Neural crest cell (in vitro differentiated cells): ENCODE data around the gene TFE3. TPM values are rescaled to one million over a fixed set of nuclear protein-coding genes. Genes with fewer than 3 reads are reported as not detected.
A peak's percentile ranks its signal among the peaks of the same experiment; 100 is the strongest.

Source experiments
- DNase-seq: peaks from one replicate; pipeline ENCODE4 v3.0.0; 2021; ENCODE audit warnings: low read depth, mixed read lengths, low spot score
- H3K27ac Mint-ChIP-seq: one replicate; pipeline ENCODE4 v1.8.0; 2021; ENCODE audit warnings: mild to moderate bottlenecking, mixed read lengths; ENCODE audit not compliant: unreplicated experiment
- H3K27me3 Mint-ChIP-seq: 2 replicates; pipeline ENCODE4 v1.8.0; 2021; ENCODE audit warnings: low read depth, mild to moderate bottlenecking, mixed read lengths
- H3K36me3 Mint-ChIP-seq: 2 replicates; pipeline ENCODE4 v1.8.0; 2021; ENCODE audit warnings: low read depth, mild to moderate bottlenecking, mixed read lengths
- H3K4me1 Mint-ChIP-seq: 2 replicates; pipeline ENCODE4 v1.8.0; 2021; ENCODE audit warnings: mixed read lengths
- H3K4me3 Mint-ChIP-seq: one replicate; pipeline ENCODE4 v1.8.0; 2021; ENCODE audit warnings: mild to moderate bottlenecking, mixed read lengths
- H3K9me3 Mint-ChIP-seq: 2 replicates; pipeline ENCODE4 v1.8.0; 2021; ENCODE audit warnings: mixed read lengths
- total RNA-seq: library from RNA; stranded (reverse); gene quantifications from 2 replicates; pipeline ENCODE4 v1.2.1, GENCODE V29; 2021
- TF ChIP-seq, protein P1 (sequence below): fragments of 200-600 bp; sonication (generic); conservative IDR thresholded peaks from 2 replicates; pipeline ENCODE4 v1.5.0; 2021; ENCODE audit warnings: antibody characterized with exemption, mild to moderate bottlenecking

The TFE3 gene
- total RNA-seq, 1 donor from 2014 or later = 26.2 TPM

DNA sequence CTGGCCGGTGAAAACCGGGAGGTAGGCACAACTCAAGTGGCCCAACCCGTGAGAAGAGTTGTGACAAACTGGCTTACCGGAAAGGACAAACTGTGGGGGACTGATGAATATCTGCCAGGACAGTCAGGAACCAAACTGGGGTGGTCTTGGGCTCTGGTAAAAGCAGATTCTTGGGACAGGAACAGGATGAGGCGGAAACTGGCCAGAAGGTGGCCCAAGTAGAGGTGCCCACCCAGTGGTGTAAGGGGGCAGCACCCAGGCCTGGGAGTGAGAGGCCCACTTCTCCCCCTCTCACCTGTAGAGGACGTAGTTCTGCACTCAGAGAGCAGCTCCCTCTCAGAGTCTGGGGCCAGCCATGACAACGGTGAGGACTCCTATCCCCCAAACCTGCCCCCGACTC lies 21.6 kb upstream of the TFE3 start:
- Mint-ChIP-seq H3K27me3 (no peaks in the 10 kb centered on the region), H3K27ac (peak overlapping the region; percentile 57), H3K4me3 (peak overlapping the region; percentile 54), H3K4me1 (no peaks in the 10 kb centered on the region), H3K9me3 (no peaks in the 10 kb centered on the region), H3K36me3 (no peaks in the 10 kb centered on the region)
- TF ChIP-seq, protein P1, sequence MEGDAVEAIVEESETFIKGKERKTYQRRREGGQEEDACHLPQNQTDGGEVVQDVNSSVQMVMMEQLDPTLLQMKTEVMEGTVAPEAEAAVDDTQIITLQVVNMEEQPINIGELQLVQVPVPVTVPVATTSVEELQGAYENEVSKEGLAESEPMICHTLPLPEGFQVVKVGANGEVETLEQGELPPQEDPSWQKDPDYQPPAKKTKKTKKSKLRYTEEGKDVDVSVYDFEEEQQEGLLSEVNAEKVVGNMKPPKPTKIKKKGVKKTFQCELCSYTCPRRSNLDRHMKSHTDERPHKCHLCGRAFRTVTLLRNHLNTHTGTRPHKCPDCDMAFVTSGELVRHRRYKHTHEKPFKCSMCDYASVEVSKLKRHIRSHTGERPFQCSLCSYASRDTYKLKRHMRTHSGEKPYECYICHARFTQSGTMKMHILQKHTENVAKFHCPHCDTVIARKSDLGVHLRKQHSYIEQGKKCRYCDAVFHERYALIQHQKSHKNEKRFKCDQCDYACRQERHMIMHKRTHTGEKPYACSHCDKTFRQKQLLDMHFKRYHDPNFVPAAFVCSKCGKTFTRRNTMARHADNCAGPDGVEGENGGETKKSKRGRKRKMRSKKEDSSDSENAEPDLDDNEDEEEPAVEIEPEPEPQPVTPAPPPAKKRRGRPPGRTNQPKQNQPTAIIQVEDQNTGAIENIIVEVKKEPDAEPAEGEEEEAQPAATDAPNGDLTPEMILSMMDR = no peak
- DNase-seq = no peak

DNA sequence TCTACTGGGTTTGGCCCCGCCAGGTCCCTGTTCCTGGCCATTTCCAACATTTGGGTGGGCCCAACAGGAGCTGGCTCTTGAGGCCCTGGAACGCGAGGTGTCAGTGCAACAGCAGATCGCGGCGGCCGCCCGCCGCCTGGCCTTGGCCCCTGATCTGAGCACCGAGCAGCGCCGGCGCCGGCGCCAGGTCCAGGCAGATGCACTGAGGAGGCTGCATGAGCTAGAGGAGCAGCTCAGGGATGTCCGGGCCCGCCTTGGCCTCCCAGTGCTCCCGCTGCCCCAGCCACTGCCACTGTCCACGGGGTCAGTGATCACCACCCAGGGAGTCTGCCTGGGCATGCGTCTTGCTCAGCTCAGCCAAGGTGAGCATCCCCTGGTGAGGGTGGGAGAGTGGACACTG lies 21.1 kb upstream of the TFE3 start:
- TF ChIP-seq, protein P1 = no peak
- no peak for DNase-seq
- H3K4me3 Mint-ChIP-seq = peak overlapping the region; percentile 54
- H3K9me3 Mint-ChIP-seq = no peaks in the 10 kb centered on the region
- H3K27me3 Mint-ChIP-seq = no peaks in the 10 kb centered on the region
- H3K4me1 Mint-ChIP-seq = no peaks in the 10 kb centered on the region
- H3K36me3 Mint-ChIP-seq = no peaks in the 10 kb centered on the region
- peak overlapping the region; percentile 57 for H3K27ac Mint-ChIP-seq

DNA sequence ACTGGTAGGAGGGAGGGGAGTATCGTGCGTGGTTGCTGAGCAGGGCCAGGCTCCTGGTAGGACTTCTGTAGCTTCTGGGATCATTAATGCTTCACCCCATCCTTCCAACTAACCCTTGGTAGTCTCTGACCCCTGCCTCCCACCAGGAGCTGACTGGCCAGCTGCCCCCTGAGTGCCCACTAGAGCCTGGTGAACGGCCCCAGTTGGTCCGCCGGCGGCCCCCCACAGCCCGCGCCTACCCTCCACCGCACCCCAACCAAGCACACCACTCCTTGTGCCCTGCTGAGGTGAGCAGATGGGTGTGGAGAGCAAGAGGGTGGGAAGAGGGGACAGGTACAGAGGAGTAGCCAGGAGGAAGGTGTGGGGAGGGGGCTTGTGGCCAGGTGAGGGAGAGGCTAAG lies 20.6 kb upstream of the TFE3 start:
- H3K4me1 Mint-ChIP-seq = no peaks in the 10 kb centered on the region
- H3K4me3 Mint-ChIP-seq = no peak overlapping the region
- TF ChIP-seq, protein P1 = no peak
- H3K36me3 Mint-ChIP-seq = no peaks in the 10 kb centered on the region
- H3K27me3 Mint-ChIP-seq = no peaks in the 10 kb centered on the region
- no peak for DNase-seq
- no peak overlapping the region for H3K27ac Mint-ChIP-seq
- H3K9me3 Mint-ChIP-seq = no peaks in the 10 kb centered on the region

DNA sequence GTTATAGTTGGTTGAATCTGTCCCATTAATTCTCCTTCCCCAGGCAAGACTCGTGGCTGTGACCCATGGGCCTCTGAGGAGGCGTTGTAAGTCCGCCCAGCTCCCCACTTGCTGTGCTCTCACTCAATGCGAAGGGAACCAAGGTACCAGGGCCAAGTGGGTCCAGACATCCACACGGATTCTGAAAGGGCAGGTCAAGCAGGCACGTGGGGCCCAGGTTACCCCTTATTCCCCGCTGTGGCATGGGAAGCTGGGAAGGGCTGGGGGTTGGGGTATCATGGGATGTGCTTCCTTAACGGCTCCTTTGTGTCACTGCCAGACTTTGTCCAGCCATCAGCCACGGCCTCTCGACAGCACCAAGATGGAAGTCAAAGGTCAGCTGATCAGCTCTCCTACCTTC lies 18.8 kb upstream of the TFE3 start:
- no peaks in the 10 kb centered on the region for H3K4me1 Mint-ChIP-seq
- DNase-seq = no peak
- H3K27ac Mint-ChIP-seq = peak overlapping the region; percentile 12
- H3K27me3 Mint-ChIP-seq = no peaks in the 10 kb centered on the region
- TF ChIP-seq, protein P1 = no peak
- no peaks in the 10 kb centered on the region for H3K36me3 Mint-ChIP-seq
- no peak overlapping the region for H3K4me3 Mint-ChIP-seq
- no peaks in the 10 kb centered on the region for H3K9me3 Mint-ChIP-seq

DNA sequence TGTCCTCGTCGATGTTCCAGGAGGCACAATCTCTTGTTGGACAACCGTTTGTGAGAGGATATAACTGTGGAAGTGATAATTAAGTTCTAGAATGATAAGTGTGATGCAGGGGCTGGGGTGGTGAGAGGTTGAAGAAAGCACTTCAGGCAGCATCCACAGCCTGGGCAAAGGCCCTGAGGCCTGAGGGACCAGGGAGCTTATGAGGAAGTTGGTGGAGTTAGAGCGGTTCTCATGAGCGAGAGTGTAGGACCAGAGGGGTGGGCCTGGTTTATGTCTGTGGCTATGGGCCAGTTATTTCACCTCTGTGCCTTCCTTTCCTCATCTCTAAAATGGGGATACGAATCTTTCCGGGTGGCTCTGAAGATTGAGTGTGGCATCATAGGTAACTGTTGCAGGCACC lies 18.3 kb upstream of the TFE3 start:
- no peaks in the 10 kb centered on the region for H3K27me3 Mint-ChIP-seq
- no peaks in the 10 kb centered on the region for H3K36me3 Mint-ChIP-seq
- TF ChIP-seq, protein P1 = no peak
- H3K4me3 Mint-ChIP-seq = peak overlapping the region; percentile 36
- H3K9me3 Mint-ChIP-seq = no peaks in the 10 kb centered on the region
- DNase-seq = no peak
- H3K27ac Mint-ChIP-seq = no peak overlapping the region
- no peaks in the 10 kb centered on the region for H3K4me1 Mint-ChIP-seq

DNA sequence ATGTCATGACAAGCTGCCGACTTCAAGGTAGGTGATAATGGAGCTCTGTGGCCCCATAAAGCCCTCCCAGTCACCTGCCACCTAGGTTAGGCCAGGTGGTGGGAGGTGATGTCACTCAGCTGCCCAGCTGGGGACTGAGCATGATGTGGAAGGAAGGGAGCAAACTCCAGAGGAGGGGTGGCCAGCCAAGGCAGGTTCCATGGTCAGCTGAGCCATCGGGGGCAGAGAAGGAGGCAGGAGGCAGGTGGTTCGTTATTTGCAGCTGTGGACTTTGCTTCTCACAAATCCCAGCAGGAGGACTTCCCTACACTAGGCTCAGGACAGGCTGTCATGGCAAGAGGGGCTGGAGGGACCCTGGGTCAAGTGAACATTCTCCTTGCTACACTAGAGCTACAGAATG lies 17.8 kb upstream of the TFE3 start:
- Mint-ChIP-seq H3K27ac (no peak overlapping the region), H3K36me3 (no peaks in the 10 kb centered on the region), H3K27me3 (no peaks in the 10 kb centered on the region), H3K4me1 (no peaks in the 10 kb centered on the region), H3K9me3 (no peaks in the 10 kb centered on the region), H3K4me3 (peak overlapping the region; percentile 36)
- TF ChIP-seq, protein P1 = no peak
- no peak for DNase-seq
